ENCODE results near the gene TXNIP.

Gene TXNIP

GRCh38 chr1:145951526-145951925, 44.9 kb downstream of the TXNIP start:
- H3K9me3 Mint-ChIP-seq: no peaks in the 10 kb centered on the region
- peaks cover 82% of the 10 kb centered on the region for H3K4me1 Mint-ChIP-seq
- H3K4me3 Mint-ChIP-seq: no peak overlapping the region
- peaks cover 10% of the 10 kb centered on the region for H3K36me3 Mint-ChIP-seq
- H3K27ac Mint-ChIP-seq: peak overlapping the region; percentile 54
- H3K27me3 Mint-ChIP-seq: no peaks in the 10 kb centered on the region

- peak overlapping the region; percentile 52 for H3K27ac Mint-ChIP-seq
Measured at GRCh38 chr1:145949219-145949618, 47.2 kb downstream of the TXNIP start.

GRCh38 chr1:145947551-145947950, 48.8 kb downstream of the TXNIP start:
- Mint-ChIP-seq H3K27ac (no peak overlapping the region), H3K9me3 (no peaks in the 10 kb centered on the region), H3K27me3 (no peaks in the 10 kb centered on the region), H3K4me3 (no peak overlapping the region), H3K4me1 (peaks cover 57% of the 10 kb centered on the region), H3K36me3 (peaks cover 11% of the 10 kb centered on the region)

More at GRCh38 chr1:145949219-145949618, 47.2 kb downstream of the TXNIP start:
- no peak overlapping the region for H3K4me3 Mint-ChIP-seq
- H3K4me1 Mint-ChIP-seq: peaks cover 62% of the 10 kb centered on the region
- no peaks in the 10 kb centered on the region for H3K9me3 Mint-ChIP-seq
- H3K36me3 Mint-ChIP-seq: peaks cover 10% of the 10 kb centered on the region
- H3K27me3 Mint-ChIP-seq: no peaks in the 10 kb centered on the region

- H3K4me3 Mint-ChIP-seq: no peak overlapping the region
- no peaks in the 10 kb centered on the region for H3K9me3 Mint-ChIP-seq
- H3K27me3 Mint-ChIP-seq: no peaks in the 10 kb centered on the region
- peaks cover 12% of the 10 kb centered on the region for H3K36me3 Mint-ChIP-seq
- peak overlapping the region; percentile 46 for H3K27ac Mint-ChIP-seq
- peaks cover 51% of the 10 kb centered on the region for H3K4me1 Mint-ChIP-seq
Measured at GRCh38 chr1:145946477-145946986, 49.8 kb downstream of the TXNIP start.

GRCh38 chr1:145944532-145944931, 51.8 kb downstream of the TXNIP start:
- peaks cover 34% of the 10 kb centered on the region for H3K4me1 Mint-ChIP-seq
- no peaks in the 10 kb centered on the region for H3K9me3 Mint-ChIP-seq
- H3K27ac Mint-ChIP-seq: peak overlapping the region; percentile 72
- H3K4me3 Mint-ChIP-seq: no peak overlapping the region
- no peaks in the 10 kb centered on the region for H3K27me3 Mint-ChIP-seq
- H3K36me3 Mint-ChIP-seq: peaks cover 12% of the 10 kb centered on the region

GRCh38 chr1:145942871-145943270, 53.5 kb downstream of the TXNIP start:
- H3K9me3 Mint-ChIP-seq: no peaks in the 10 kb centered on the region
- peaks cover 18% of the 10 kb centered on the region for H3K4me1 Mint-ChIP-seq
- no peak overlapping the region for H3K4me3 Mint-ChIP-seq
- H3K36me3 Mint-ChIP-seq: peaks cover 6% of the 10 kb centered on the region
- H3K27me3 Mint-ChIP-seq: no peaks in the 10 kb centered on the region
- peak overlapping the region; percentile 65 for H3K27ac Mint-ChIP-seq

All from activated naive CD4-positive, alpha-beta T cell treated with anti-CD3 and anti-CD28 coated beads, Interleukin-2, amount 50 U/mL, for 24 hours (primary cell).